Activated gamma-delta T cell treated with anti-CD3 and anti-CD28 coated beads, Interleukin-2, amount 50 U/mL, for 16 hours (primary cell): ENCODE data around the gene SSC5D.
"Not testable (repeated sequence)": the region's sequence is repeated elsewhere in the genome, so short reads cannot be mapped to it uniquely, and the experiment has no call there.

Experiments
- DNase-seq: peaks from one replicate; pipeline ENCODE4 v3.0.0-alpha.2; 2020; ENCODE audit warnings: low read depth

The SSC5D gene

GRCh38 chr19:55503502-55504251, 15.4 kb downstream of the SSC5D start:
- peak; percentile 93 for DNase-seq

GRCh38 chr19:55504252-55504603, 16.0 kb downstream of the SSC5D start:
- no peak for DNase-seq

DNA sequence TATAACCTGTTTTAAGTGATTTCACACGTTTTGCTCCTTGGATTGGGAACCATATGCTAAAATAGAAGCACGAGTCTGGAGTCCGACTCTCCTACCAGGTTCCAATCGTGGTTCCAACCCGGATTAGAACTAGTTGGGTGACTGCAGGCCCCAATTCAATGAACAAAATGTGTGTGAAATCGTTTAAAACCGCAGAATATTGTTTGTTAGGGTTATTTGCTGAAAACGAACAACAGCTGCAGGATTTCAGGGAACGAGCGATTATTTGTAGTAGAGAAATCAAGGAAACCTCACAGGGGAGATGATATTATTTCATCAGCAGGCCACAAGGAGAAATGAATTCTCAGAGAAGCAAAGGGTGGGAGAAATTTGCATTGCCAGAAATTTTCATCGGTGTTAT, 16.7 kb downstream of the SSC5D start:
- no peak for DNase-seq

GRCh38 chr19:55508120-55508519, 19.9 kb downstream of the SSC5D start:
- DNase-seq = no peak

DNA sequence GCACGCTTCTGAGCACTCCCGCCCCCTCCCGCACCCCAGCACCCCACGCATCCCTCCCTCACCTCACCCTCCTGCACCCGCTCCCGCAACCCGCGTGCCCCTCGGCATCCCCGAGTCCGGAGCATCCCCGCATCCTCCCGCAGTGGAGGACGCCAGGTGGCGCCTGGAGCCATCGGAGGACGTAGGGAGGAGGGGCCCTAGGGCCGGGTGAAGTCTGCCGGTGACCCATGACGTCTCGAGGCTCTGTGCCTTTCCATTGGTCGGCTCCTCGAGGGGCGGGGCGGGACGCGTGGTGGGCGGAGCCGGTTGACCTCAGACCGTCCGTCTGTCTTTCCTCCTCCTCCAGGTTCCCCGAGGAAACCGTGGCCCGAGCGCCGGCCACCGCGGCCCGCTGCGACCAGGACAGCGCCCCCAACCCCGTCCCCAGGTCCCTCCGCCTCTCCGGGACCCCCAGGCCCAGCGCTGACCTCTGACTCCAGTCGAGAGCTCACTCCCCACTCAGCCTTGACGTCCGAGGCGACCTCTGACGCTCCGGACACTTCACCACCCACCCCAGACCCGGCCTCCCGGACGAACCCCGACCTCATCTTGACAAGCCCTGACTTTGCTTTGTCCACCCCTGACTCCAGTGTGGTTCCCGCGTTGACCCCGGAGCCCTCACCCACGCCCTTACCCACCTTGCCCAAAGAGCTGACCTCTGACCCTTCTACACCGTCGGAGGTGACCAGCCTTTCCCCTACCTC, 28.8 kb downstream of the SSC5D start:
- DNase-seq = peak; percentile 83

DNA sequence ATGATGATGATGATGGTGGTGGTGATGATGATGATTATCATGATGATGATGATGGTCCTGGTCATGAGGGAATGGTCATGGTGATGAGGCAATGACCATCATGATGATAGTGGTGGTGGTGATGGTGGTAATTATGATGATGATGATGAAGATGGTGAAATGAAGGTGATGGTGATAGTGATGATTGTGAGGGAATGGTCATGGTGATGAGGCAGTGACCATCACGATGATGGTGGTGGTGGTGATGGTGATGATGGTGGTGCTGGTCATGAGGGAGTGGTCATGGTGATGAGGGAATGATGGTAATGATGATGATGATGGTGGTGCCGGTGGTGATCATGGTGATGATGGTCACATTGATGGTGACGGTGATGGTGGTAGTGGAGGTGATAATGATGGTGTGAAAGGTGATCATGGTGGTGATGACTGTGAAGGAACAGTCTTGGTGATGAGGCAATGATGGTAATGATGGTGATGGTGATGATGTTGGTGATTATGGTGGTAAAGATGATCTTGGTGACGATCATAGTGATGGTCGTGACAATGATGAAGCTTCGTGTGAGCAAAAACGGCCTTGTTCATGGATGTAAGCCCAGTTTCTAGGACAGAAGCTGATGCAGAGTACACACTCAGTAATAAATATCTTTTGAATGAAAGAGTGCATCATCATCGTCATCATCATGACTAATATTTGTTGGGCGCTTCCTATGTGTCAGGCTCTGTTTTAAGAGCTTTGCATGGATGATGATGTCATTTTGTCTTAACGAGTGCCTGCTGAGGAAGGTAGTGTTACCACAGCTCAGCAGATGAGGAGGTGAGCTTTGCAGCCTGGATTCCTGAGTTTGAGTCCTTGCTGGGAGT, 31.4 kb downstream of the SSC5D start:
- no peak for DNase-seq

DNA sequence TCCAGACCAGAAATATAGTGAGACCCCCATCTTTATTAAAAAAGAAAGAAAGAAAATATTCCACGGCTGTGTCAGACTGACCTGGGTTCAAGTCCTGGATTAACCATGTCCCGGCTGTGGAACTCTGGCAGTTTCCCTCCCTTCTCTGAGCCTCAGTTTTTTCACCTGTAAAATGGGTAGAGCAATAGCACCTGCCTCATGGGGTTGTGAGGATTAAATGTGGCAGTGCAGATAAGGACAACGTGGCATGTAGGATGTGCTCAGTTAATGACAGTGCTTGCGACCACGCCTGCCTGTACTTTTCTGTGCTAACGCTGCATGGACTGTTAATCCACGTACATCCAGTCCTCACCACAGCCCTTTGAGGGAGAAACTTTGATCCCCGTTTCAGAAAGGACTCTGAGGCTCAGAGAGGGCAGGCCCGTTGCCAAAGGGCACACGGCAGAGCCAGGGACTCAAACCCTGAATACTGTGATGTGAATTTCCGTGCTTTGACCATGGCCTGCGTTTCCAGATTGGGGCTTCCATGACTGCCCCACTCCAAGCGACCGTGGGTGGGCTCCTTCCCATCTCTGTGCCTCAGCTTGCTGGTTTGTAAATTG, 32.6 kb downstream of the SSC5D start:
- DNase-seq = no peak

- DNase-seq = no peak
Measured at GRCh38 chr19:55525289-55526101, 37.3 kb downstream of the SSC5D start.

DNA sequence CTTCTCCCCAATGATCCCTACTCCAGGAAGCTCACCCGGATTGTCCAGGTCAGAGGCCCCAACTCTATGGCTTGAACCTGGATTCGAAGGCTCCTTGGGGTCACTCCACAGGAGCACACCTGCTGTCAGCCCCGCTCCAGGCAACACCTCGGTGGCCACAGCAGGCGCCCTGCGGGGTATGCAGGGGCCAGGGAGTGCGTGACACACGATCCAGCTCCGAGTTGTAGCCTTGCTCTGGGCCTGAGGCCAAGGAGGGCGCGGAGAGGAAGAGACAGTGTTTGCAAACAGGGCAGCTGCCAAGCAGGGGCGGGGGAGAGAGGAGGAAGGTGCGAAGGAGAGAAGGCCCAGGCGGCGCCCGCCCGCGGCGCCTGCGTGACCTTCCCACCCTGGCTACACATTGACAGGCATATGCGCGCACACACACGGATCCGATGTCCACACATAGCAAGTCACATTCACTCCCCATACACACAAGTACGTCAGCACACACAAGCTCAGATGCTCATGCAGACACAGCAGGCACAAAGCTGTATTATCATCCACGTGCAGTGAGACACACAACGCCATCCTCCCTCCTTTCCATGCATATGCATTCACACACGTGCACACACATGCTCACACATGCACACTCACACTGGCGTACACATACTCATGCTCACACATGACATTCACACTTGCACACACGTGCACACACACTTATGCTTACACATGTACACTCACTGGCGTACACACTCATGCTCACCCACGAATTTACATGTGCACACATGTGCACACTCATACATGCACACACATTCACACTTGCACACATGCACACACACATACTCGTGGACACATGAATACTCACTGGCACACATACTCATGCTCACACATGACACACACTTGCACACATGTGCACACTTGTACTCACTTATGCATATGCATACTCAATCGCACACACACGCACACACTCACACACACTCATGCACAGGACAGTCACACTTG, 38.3 kb downstream of the SSC5D start:
- no peak for DNase-seq

DNA sequence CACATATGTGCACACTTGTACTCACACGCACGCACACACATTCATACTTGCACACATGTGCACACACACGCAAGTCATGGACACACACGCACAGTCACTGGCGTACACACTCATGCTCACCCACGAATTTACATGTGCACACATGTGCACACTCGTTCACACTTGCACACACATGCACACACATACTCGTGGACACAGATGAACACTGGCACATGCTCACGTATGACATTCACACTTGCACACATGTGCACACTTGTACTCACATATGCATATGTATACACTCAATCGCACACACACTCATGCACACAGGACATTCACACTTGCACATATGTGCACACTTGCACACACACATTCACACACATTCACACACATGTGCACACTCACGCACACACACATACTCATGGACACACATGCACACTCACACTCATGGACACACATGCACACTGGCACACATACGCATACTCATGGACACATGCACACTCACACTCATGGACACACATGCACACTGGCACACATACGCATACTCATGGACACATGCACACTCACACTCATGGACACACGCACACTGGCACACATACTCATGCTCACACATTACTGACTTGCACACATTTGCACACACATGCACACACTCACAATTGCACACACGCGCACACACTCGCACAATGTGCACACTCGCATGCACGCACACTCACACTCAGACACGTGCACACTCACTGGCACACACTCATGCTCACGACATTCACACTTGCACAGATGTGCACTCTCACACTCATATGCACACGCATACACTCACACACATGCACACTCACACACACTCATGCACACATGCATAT, 39.2 kb downstream of the SSC5D start:
- DNase-seq = no peak

- no peak for DNase-seq
Measured at GRCh38 chr19:55528030-55528803, 40.0 kb downstream of the SSC5D start.

DNA sequence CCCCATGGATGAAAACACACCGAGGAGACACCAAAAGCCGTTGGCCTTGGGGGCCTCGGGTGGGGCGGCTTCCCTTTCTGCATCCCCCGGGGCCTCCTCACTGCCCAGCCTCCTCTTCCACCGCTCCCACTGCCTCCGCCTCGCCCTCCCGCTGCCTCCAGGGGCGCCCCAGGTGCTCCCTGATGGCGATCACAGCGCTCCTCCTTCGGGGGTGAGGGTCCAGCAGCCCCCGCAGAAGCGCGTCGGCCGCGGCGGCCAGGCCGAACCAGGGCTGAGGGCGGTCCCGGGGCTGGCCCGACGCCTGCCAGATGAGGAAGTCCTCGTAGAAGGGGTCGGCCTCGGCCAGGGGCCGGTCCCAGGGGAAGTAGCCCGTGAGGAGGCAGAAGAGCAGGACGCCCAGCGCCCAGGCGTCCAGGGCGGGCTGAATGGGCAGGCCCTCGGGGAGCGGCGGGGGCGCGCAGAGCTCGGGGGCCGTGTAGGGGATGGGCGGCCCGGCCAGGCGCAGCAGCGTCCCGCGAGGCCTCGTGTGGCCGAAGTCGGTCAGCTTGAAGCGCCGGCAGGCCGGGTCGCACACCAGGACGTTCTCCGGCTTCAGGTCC, 41.5 kb downstream of the SSC5D start:
- no peak for DNase-seq

DNA sequence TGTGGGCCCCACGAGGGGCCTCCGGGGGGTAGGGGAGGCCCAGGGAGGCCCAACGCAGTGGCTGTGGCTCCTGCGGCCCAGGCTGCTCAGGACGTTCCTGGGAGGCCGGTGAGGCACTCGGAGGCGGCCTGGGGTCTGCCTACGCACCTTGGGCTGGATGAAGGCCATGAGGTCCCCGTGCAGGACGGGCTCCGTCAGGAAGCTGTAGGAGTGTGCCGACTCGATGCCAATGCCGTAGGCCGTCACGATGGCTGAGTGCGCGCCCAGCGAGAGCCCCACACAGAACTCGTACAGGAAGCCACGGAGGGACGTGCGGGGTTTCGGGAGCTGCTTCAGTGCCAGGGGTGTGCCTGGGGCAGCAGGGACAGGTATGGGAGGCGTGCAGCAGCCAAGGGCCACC, 42.8 kb downstream of the SSC5D start:
- no peak for DNase-seq

- not testable (repeated sequence) for DNase-seq
Measured at GRCh38 chr19:55534280-55534679, 46.0 kb downstream of the SSC5D start.

GRCh38 chr19:55535173-55535964, 47.1 kb downstream of the SSC5D start:
- DNase-seq = no peak

DNA sequence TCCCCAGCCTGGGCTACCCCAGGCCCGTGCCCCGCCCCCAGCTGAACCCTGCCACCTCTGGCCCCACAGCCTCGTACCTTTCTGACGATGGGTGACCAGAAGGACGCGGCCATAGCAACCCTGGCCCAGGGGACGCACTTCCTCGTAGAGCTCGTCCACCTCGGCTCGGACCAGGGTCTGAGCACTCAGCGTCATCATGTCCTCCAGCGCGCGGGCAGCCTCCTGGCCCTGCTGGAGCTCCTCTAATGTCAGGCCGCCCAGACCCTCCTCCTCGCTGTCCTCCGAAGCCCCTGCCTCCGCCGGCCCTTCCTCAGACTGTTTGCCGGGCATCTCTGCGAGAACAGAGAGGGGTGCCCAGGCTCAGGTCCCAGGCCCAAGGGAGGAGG, 47.7 kb downstream of the SSC5D start:
- no peak for DNase-seq

- DNase-seq = no peak
Measured at GRCh38 chr19:55536366-55536765, 48.1 kb downstream of the SSC5D start.
